Keratinocyte (primary cell): ENCODE data around the gene ENG. TPM values are rescaled to one million over a fixed set of nuclear protein-coding genes. Genes with fewer than 3 reads are reported as not detected.

Experiments
- DNase-seq: peaks from one replicate; pipeline ENCODE4 v3.0.0-alpha.2; 2011; ENCODE audit warnings: low read depth, missing footprints, low spot score
- FAIRE-seq: peaks from 2 replicates; lab custom pipeline; 2011; peaks lifted over from hg19 to GRCh38; lab: Jason Lieb, UNC
- H2AFZ ChIP-seq: 2 replicates; pipeline ENCODE4 v1.6.0; 2012; ENCODE audit warnings: low read length, control low read depth, inconsistent platforms; ENCODE audit not compliant: control insufficient read depth
- H3K27ac ChIP-seq: 2 replicates; pipeline ENCODE4 v1.5.1; 2011; ENCODE audit warnings: low read length; ENCODE audit not compliant: control insufficient read depth, insufficient read depth
- H3K27me3 ChIP-seq: 3 replicates; pipeline ENCODE4 v1.6.0; 2011; ENCODE audit warnings: low read length; ENCODE audit not compliant: control insufficient read depth, insufficient read depth; ENCODE audit errors: extremely low read depth
- H3K36me3 ChIP-seq, 2 experiments: 2 replicates in 1 of 2; 3 replicates in 1 of 2; pipeline ENCODE4 v1.5.1; 2011; ENCODE audit warnings: low read length in 2 of 2, mild to moderate bottlenecking in 1 of 2; ENCODE audit not compliant: control insufficient read depth in 2 of 2, insufficient read depth in 2 of 2; ENCODE audit errors: extremely low read depth in 1 of 2
- H3K4me1 ChIP-seq: 3 replicates; pipeline ENCODE4 v1.5.1; 2011; ENCODE audit warnings: low read length; ENCODE audit not compliant: control insufficient read depth, insufficient read depth; ENCODE audit errors: extremely low read depth
- H3K4me2 ChIP-seq: 3 replicates; pipeline ENCODE4 v1.6.0; 2011; ENCODE audit warnings: low read depth, low read length; ENCODE audit not compliant: control insufficient read depth, insufficient read depth; ENCODE audit errors: extremely low read depth
- H3K4me3 ChIP-seq, 3 experiments: fragments of 200-600 bp in 1 of 3; sonication (generic) in 1 of 3; 2 replicates in 2 of 3; 3 replicates in 1 of 3; pipeline ENCODE4 v1.5.1; 2011 to 2016; ENCODE audit warnings: low read length in 3 of 3, mild to moderate bottlenecking in 3 of 3, control low read depth in 2 of 3, inconsistent platforms in 1 of 3, low read depth in 1 of 3, mixed read lengths in 1 of 3, mixed run types in 1 of 3, moderate library complexity in 1 of 3; ENCODE audit not compliant: control insufficient read depth in 2 of 3, insufficient read depth in 2 of 3; ENCODE audit errors: extremely low read depth in 1 of 3
- H3K79me2 ChIP-seq: 2 replicates; pipeline ENCODE4 v1.6.0; 2012; ENCODE audit warnings: low read length; ENCODE audit not compliant: control insufficient read depth, insufficient read depth
- H3K9ac ChIP-seq: 3 replicates; pipeline ENCODE4 v1.6.0; 2011; ENCODE audit warnings: low read length; ENCODE audit not compliant: control insufficient read depth, insufficient read depth; ENCODE audit errors: extremely low read depth
- H3K9me1 ChIP-seq: 3 replicates; pipeline ENCODE4 v1.6.0; 2011; ENCODE audit warnings: low read length; ENCODE audit not compliant: control insufficient read depth, insufficient read depth; ENCODE audit errors: extremely low read depth
- H3K9me3 ChIP-seq: 2 replicates; pipeline ENCODE4 v1.5.1; 2012; ENCODE audit warnings: low read depth, low read length; ENCODE audit not compliant: control insufficient read depth
- H4K20me1 ChIP-seq: 3 replicates; pipeline ENCODE4 v1.6.0; 2011; ENCODE audit warnings: low read length; ENCODE audit not compliant: control insufficient read depth, insufficient read depth; ENCODE audit errors: extremely low read depth
- EZH2 ChIP-seq: IDR thresholded peaks from one replicate; pipeline ENCODE4 v1.6.1; 2012; ENCODE audit warnings: inconsistent platforms, mild to moderate bottlenecking, low read length, moderate library complexity
- dilution Hi-C: fragments of 300-500 bp; cut with MboI; formaldehyde crosslinking; loops from one replicate; pipeline ENCODE4 v1.7.0; 2020; ENCODE audit warnings: low sequenced_read_pairs; ENCODE audit not compliant: extremely low pct_ligation_motif_present
- polyA plus RNA-seq, 5 experiments: library from polyadenylated mRNA; depleted of rRNA in 3 of 5; stranded (reverse) in 3 of 5; stranded (forward) in 1 of 5; unstranded in 1 of 5; fragments of >200 nt; gene quantifications; 1 replicate in 1 of 5; 2 replicates in 3 of 5; 3 replicates in 1 of 5; pipeline versions ENCODE4 v1.2.1 to v1.2.3, GENCODE V29; 2011 to 2012; ENCODE audit warnings: missing spikeins in 2 of 5, low read depth in 1 of 5, low replicate concordance in 1 of 5
- TF ChIP-seq, protein P1 (sequence below), 3 experiments: IDR thresholded peaks in 1 of 3; conservative IDR thresholded peaks in 1 of 3; optimal IDR thresholded peaks in 1 of 3; 2 replicates in 2 of 3; 3 replicates in 1 of 3; pipeline versions ENCODE3 to v1.5.1; 2011; ENCODE audit warnings: low read length in 3 of 3, mild to moderate bottlenecking in 3 of 3, moderate library complexity in 2 of 3, control low read depth in 1 of 3, inconsistent platforms in 1 of 3; ENCODE audit not compliant: insufficient read depth in 2 of 3; ENCODE audit errors: extremely low read depth in 1 of 3

The ENG gene
- polyA plus RNA-seq, 1 donor (not counting 4 experiments of a cell fraction or from before 2014, with no cell fraction given), result 0.22 TPM

DNA sequence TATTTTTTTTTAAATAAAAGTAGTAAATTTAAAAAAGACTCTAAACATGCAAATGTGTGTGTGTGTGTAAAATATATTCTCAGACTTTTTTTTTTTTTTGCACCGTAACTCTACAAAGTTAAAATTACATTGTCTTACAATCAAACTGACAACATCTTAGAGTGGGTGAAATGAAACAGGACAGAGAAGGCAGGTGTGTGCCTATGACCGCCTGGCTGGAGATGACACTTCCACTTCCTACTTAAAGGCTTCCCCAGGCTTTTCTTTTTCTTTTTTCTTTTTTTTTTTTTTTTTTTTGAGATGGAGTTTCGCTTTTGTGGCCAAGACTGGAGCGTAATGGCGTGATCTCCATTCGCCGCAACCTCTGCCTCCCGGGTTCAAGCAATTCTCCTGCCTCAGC, 25.7 kb upstream of the ENG start:
- DNase-seq (no peak), FAIRE-seq (no peak)
- Histone ChIP-seq H3K9me3 (no peaks in the 10 kb centered on the region), H3K4me2 (no peak overlapping the region), H3K4me1 (peaks cover 11% of the 10 kb centered on the region), H3K27ac (no peak overlapping the region), H3K4me3 (no peak overlapping the region), H3K9ac (no peak overlapping the region), H3K79me2 (peaks cover 2% of the 10 kb centered on the region), H2AFZ (no peak overlapping the region), H3K36me3 (no peaks in the 10 kb centered on the region), H4K20me1 (no peaks in the 10 kb centered on the region), H3K9me1 (no peaks in the 10 kb centered on the region), H3K27me3 (no peaks in the 10 kb centered on the region)
- TF ChIP-seq EZH2, result no peak
- dilution Hi-C loops, result no loop called here

DNA sequence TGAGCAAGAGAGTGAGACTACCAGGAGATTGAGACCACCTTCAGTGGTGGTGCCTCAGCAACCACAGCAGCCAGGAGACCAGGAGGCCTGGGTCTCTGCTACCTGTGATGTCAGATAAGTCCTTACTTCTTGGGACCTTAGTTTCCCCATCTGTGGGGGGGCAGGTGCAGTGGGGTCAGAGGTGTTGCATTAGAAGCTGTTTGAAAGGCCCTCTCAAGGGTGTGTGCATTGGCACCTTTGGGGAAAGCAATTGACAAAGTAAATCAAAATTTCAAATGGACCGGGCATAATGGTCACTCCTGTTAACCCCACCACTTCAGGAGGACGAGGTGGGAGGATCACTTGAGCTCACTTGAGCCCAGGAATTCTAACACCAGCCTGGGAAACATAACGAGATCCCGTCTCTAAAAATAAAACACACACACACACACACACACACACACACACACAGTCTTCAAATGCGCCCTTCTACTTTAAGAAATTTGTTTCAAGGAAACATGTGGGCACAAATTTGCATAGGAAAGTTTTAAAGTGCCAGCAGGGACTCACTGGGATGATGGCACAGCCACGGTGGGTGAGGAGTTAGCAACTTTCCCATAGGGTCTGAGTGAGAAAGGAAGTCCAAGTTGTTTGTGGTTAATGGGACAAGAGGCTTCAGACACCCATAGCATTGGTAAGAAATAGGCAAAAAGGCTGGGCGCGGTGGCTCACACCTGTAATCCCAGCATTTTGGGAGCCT, 24.4 kb upstream of the ENG start:
- H2AFZ ChIP-seq, result no peak overlapping the region
- no peak for FAIRE-seq
- H4K20me1 ChIP-seq, result no peaks in the 10 kb centered on the region
- H3K4me3 ChIP-seq, result no peak overlapping the region
- H3K79me2 ChIP-seq, result peaks cover 2% of the 10 kb centered on the region
- no peaks in the 10 kb centered on the region for H3K27me3 ChIP-seq
- no peaks in the 10 kb centered on the region for H3K9me1 ChIP-seq
- no peak for TF ChIP-seq EZH2
- TF ChIP-seq, protein P1, sequence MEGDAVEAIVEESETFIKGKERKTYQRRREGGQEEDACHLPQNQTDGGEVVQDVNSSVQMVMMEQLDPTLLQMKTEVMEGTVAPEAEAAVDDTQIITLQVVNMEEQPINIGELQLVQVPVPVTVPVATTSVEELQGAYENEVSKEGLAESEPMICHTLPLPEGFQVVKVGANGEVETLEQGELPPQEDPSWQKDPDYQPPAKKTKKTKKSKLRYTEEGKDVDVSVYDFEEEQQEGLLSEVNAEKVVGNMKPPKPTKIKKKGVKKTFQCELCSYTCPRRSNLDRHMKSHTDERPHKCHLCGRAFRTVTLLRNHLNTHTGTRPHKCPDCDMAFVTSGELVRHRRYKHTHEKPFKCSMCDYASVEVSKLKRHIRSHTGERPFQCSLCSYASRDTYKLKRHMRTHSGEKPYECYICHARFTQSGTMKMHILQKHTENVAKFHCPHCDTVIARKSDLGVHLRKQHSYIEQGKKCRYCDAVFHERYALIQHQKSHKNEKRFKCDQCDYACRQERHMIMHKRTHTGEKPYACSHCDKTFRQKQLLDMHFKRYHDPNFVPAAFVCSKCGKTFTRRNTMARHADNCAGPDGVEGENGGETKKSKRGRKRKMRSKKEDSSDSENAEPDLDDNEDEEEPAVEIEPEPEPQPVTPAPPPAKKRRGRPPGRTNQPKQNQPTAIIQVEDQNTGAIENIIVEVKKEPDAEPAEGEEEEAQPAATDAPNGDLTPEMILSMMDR (optimal IDR thresholded peaks at IDR 0.05 in 1 of 3, IDR thresholded peaks at IDR 0.05 in 1 of 3, conservative IDR thresholded peaks at IDR 0.05 in 1 of 3; ENCODE audit: extremely low read depth in 1 of 3, insufficient read depth in 2 of 3, low read length in 3 of 3), result no peak
- dilution Hi-C loops, result no loop called here
- DNase-seq, result no peak
- H3K9ac ChIP-seq, result no peak overlapping the region
- no peak overlapping the region for H3K27ac ChIP-seq
- no peaks in the 10 kb centered on the region for H3K9me3 ChIP-seq
- H3K4me1 ChIP-seq, result peaks cover 24% of the 10 kb centered on the region
- no peak overlapping the region for H3K4me2 ChIP-seq
- H3K36me3 ChIP-seq, result no peaks in the 10 kb centered on the region
